B cell (primary cell): ENCODE data around the gene THADA.

Source experiments
- CTCF ChIP-seq: fragments of 200-600 bp; IDR thresholded peaks from one replicate; pipeline ENCODE4 v1.8.0; 2022; ENCODE audit warnings: antibody characterized with exemption, mild to moderate bottlenecking
- EZH2 ChIP-seq: IDR thresholded peaks from 2 replicates; pipeline ENCODE4 v1.6.1; 2012; ENCODE audit warnings: borderline replicate concordance, low read depth, mild to moderate bottlenecking, moderate library complexity, low read length; ENCODE audit not compliant: insufficient read depth, poor library complexity, severe bottlenecking

DNA sequence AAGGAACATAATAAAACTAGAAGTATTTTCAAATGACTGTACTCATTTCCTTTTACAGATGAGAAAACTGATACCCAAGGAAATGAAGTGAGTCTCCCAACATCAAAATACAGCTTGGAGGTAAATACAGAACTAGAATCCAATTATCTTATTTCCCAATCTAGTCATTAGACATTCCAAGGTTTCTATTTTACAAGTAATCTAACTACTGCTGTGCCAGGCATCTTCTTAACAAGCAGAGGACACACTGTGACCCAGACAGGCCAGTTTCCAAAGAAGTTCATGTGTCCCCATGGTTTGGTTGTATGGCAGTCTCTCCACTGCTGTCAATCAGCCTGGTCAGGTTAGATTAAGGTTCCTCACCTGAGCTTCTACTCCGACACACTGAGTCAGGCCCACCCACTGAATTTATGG is 143.5 kb downstream of the THADA start:
- TF ChIP-seq CTCF (no peak), EZH2 (no peak)
